ENCODE results near the gene CLDN5. TPM values are rescaled to one million over a fixed set of nuclear protein-coding genes. Genes with fewer than 3 reads are reported as not detected.

The CLDN5 gene
- total and polyA plus RNA-seq, 12 donors = 19.8 to 102 (median 40.7) TPM

GRCh38 chr22:19569976-19570375, 45.8 kb upstream of the CLDN5 start:
- no peak overlapping the region for H3K4me3 ChIP-seq
- H3K27ac ChIP-seq = no peak overlapping the region
- no peak for DNase-seq
- peaks cover 7 to 59% (median 35%) of the 10 kb centered on the region in 9 donors for H3K4me1 ChIP-seq
- no peaks in the 10 kb centered on the region for H3K9me3 ChIP-seq
- 91 to 97% methylated on average over 2 of the region's 2 CpGs for WGBS, 2 donors
- H3K36me3 ChIP-seq = no peaks in the 10 kb centered on the region
- intact Hi-C loops (cut with DNase I) = loop anchor here in 4 of 10 donors (2.0 to 10.0 kb wide), 4 partner anchors 27 to 45 kb away; partner anchors contain the start of gene CLDN5 (in 2 of the 4)
- no peak for ATAC-seq
- no peak for TF ChIP-seq CTCF (IDR thresholded peaks at IDR 0.05)
- no peaks in the 10 kb centered on the region for H3K27me3 ChIP-seq

- Histone ChIP-seq H3K27ac (peak overlapping the region in 1 of 10 donors; percentile 86), H3K4me1 (peaks cover 7 to 59% (median 35%) of the 10 kb centered on the region in 9 donors), H3K4me3 (no peak overlapping the region), H3K9me3 (peaks cover 0 to 2% (median 0%) of the 10 kb centered on the region in 11 donors), H3K36me3 (no peaks in the 10 kb centered on the region), H3K27me3 (no peaks in the 10 kb centered on the region)
- intact Hi-C loops (cut with DNase I) = loop anchor here in 3 of 10 donors (2.0 to 5.0 kb wide), 2 partner anchors 42 to 44 kb away; partner anchors contain the start of gene CLDN5 (in 1 of the 3)
- DNase-seq = no peak
- 95 to 97% methylated on average over 1 of the region's 1 CpG for WGBS, 2 donors
- TF ChIP-seq CTCF (IDR thresholded peaks at IDR 0.05) = no peak
- no peak for ATAC-seq
These were observed 45.0 kb upstream of the CLDN5 start for GRCh38 chr22:19569276-19569640.

GRCh38 chr22:19568337-19569275, 44.4 kb upstream of the CLDN5 start:
- Histone ChIP-seq H3K4me3 (no peak overlapping the region), H3K27ac (peak overlapping the region in 8 of 10 donors; percentile 26 to 89 (median 78)), H3K4me1 (peaks cover 7 to 59% (median 35%) of the 10 kb centered on the region in 9 donors), H3K36me3 (no peaks in the 10 kb centered on the region), H3K27me3 (no peaks in the 10 kb centered on the region), H3K9me3 (peaks cover 0 to 8% (median 0%) of the 10 kb centered on the region in 11 donors)
- WGBS, 2 donors = 69% methylated on average over 9 of the region's 9 CpGs
- ATAC-seq (peak in 4 of 8 donors; percentile 24 to 43 (median 38)), DNase-seq (peak; percentile 19 to 37)
- no peak for TF ChIP-seq CTCF (IDR thresholded peaks at IDR 0.05)
- intact Hi-C loops (cut with DNase I) = loop anchor here in 3 of 10 donors (2.0 to 5.0 kb wide), 2 partner anchors 41 to 44 kb away; partner anchors contain the start of gene CLDN5 (in 1 of the 3)

- no peak for TF ChIP-seq CTCF (IDR thresholded peaks at IDR 0.05)
- Histone ChIP-seq H3K36me3 (no peaks in the 10 kb centered on the region), H3K4me1 (peaks cover 7 to 55% (median 31%) of the 10 kb centered on the region in 9 donors), H3K27ac (peak overlapping the region; percentile 44 to 89 (median 76)), H3K9me3 (peaks cover 0 to 14% (median 0%) of the 10 kb centered on the region in 11 donors), H3K4me3 (no peak overlapping the region), H3K27me3 (no peaks in the 10 kb centered on the region)
- peak; percentile 49 to 84 (median 82) for ATAC-seq
- WGBS, 2 donors = 68 to 71% methylated on average over 24 of the region's 24 CpGs
- peak; percentile 45 to 71 for DNase-seq
- intact Hi-C loops (cut with DNase I) = loop anchor here in 5 of 10 donors (1.0 to 5.0 kb wide), 3 partner anchors 40 to 43 kb away; partner anchors contain the start of gene CLDN5 (in 3 of the 5)
These were observed 43.2 kb upstream of the CLDN5 start for GRCh38 chr22:19567157-19568009.
